Retinal pigment epithelial cell (primary cell): Measurements from ENCODE around the gene PI4KA.

ENCODE experiments used
- DNase-seq: peaks from one replicate; pipeline ENCODE4 v3.0.0-alpha.2; 2010; ENCODE audit warnings: low read depth
- H3K4me3 ChIP-seq: 2 replicates; pipeline ENCODE4 v1.5.1; 2011; ENCODE audit warnings: mild to moderate bottlenecking, low read length, control low read depth, moderate library complexity
- TF ChIP-seq, protein P1 (sequence below): conservative IDR thresholded peaks from 2 replicates; pipeline ENCODE4 v1.5.1; 2011; ENCODE audit warnings: low read depth, low read length, control low read depth, inconsistent platforms

PI4KA gene

DNA sequence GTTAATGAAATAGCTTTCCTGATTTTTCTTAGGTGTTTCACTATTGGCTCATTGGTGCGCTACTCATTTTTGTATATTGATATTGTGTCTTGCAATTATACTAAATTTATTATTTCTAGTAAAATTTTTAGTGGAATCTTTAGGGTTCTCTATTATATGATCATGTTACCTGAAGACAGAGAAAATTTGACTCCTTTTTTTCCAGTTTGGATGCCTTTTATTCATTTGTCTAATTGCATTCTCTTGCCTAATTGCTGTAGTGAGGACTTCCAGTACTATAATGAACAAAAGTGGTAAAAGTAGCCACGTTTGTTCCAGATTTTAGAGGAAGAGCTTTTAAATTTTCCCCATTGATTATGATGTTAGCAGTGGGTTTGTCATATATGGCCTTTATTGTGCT lies 198.7 kb downstream of the PI4KA start:
- TF ChIP-seq, protein P1, sequence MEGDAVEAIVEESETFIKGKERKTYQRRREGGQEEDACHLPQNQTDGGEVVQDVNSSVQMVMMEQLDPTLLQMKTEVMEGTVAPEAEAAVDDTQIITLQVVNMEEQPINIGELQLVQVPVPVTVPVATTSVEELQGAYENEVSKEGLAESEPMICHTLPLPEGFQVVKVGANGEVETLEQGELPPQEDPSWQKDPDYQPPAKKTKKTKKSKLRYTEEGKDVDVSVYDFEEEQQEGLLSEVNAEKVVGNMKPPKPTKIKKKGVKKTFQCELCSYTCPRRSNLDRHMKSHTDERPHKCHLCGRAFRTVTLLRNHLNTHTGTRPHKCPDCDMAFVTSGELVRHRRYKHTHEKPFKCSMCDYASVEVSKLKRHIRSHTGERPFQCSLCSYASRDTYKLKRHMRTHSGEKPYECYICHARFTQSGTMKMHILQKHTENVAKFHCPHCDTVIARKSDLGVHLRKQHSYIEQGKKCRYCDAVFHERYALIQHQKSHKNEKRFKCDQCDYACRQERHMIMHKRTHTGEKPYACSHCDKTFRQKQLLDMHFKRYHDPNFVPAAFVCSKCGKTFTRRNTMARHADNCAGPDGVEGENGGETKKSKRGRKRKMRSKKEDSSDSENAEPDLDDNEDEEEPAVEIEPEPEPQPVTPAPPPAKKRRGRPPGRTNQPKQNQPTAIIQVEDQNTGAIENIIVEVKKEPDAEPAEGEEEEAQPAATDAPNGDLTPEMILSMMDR = no peak
- no peak for DNase-seq
- no peak overlapping the region for H3K4me3 ChIP-seq

DNA sequence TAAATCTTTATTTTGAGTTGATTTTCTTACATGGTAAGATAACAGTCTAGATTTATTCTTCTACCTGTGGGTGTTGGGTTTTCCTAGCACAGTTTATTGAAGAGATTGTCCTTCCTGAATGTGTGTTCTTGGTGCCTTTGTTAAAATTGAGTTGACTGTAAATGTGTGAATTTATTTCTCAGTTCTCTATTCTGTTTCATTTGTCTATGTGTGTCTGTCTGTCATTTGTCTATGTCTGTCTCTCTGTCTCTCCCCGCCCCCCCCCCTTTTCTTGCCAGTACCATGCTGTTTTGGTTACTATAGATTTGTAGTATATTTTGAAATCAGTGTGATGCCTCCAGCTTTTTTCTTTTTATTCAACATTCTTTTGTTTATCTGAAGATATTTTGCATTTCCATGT lies 199.4 kb downstream of the PI4KA start:
- TF ChIP-seq, protein P1 = no peak
- no peak for DNase-seq
- no peak overlapping the region for H3K4me3 ChIP-seq

DNA sequence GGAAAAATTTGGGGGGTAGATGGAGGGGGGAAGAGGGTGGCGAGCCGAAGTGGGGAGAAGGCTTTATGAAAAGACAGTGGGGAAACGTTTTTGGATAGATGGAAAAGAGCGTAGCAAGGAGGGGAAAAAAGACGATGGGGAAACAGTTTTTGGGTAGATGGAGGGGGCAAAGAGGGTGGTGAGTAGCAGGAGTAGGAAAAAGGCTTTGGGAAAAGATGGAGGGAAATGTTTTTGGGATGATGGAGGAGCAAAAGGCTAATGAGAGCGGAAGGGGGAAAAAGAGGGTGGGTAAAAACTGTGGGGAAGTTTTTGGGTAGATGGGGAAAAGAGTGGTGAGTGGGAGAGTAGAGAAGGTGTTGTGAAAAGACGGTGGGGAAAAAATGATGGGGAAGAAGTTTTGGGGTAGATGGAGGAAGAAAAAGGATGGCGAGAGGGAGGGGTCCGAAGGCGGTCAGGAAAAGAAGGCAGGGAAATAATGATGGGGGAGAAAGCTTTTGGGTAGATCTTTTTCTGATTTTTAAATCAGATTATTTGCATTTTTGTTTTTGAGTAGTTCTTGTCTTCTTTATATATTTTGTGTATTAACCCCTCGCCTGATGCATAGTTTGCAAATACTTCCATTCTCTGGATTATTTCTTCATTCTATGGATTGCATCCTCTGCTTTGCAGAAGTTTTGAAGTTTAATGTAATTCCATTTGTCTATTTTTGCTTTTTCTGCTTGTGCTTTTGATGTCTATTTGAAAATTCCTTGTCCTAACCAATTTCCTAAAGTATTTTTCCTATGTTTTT lies 200.0 kb downstream of the PI4KA start:
- no peak overlapping the region for H3K4me3 ChIP-seq
- TF ChIP-seq, protein P1 = no peak
- no peak for DNase-seq

DNA sequence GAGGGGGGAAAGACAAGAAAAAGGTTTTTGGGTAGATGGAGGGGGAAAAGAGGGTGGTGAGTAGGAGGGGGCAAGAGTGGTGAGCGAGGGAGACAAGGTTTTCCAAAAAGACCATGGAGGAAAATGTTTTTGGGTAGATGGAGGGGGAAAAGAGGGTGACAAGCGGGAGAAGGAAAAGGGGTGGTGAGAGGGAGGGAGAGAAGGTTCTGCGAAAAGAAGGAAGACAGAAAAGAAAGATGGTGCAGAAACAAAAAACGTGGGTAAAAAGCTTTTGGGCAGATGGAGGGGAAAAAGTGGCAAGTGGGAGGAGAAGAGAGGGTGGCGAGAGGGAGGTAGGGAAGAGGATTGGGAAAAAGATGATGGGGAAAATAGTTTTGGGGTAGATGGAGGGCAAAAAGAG lies 200.6 kb downstream of the PI4KA start:
- no peak overlapping the region for H3K4me3 ChIP-seq
- no peak for DNase-seq
- TF ChIP-seq, protein P1 = no peak
